GM18861 (cell line): ENCODE data around the gene NOTCH4.

Experiments used
- ATAC-seq: cut with Tn5 transposase; IDR thresholded peaks from one replicate; pipeline ENCODE4 v1.9.1; 2021; ENCODE audit not compliant: unreplicated experiment

NOTCH4 gene

GRCh38 chr6:32147401-32148132, 76.3 kb downstream of the NOTCH4 start:
- no peak for ATAC-seq

- no peak for ATAC-seq
Observed at GRCh38 chr6:32146687-32147086, 77.2 kb downstream of the NOTCH4 start.

- ATAC-seq, result no peak
Observed at GRCh38 chr6:32146287-32146686, 77.6 kb downstream of the NOTCH4 start.
